AG20443 (cell line): Measurements from ENCODE around the gene ZNF606.
"Not testable (repeated sequence)": the region's sequence is repeated elsewhere in the genome, so short reads cannot be mapped to it uniquely, and the experiment has no call there.

Experiments
- DNase-seq: peaks from one replicate; pipeline ENCODE4 v3.0.0; 2012; ENCODE audit warnings: low spot score, mixed read lengths

ZNF606 gene

DNA sequence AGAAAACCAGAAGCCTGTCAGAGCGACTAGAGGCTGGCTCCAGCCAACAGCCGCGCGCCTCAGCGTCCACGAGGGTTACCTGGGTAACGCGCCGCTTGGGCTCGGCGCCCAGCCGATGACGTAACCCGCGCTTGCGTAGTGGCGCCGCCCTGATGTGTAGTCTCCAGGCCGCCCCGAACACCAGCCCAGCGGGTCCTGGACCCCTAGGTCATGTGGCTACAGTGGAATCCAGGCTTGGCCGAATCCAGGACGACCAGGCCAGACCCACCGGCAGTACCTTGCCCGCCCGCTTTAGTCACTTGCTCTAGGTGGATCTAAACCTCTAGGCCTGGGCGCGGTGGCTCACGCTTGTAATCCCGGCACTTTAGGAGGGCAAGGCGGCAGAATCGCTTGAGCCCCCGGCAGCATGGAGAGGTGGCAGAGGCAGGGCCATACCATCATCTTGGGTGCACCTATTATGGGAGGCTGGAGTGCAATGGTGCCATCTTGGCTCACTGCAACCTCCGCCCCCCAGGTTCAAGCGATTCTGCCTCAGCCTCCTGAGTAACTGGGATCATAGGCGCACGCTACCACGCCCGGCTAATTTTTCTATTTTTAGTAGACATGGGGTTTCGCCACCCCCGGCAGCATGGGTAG, 7.2 kb upstream of the ZNF606 start:
- DNase-seq = peak; percentile 89

- DNase-seq = no peak
These were observed 6.7 kb upstream of the ZNF606 start for GRCh38 chr19:58009301-58009665.

- DNase-seq = not testable (repeated sequence)
These were observed 6.3 kb upstream of the ZNF606 start for GRCh38 chr19:58008877-58009276.

GRCh38 chr19:58007285-58007684, 4.7 kb upstream of the ZNF606 start:
- DNase-seq = no peak

DNA sequence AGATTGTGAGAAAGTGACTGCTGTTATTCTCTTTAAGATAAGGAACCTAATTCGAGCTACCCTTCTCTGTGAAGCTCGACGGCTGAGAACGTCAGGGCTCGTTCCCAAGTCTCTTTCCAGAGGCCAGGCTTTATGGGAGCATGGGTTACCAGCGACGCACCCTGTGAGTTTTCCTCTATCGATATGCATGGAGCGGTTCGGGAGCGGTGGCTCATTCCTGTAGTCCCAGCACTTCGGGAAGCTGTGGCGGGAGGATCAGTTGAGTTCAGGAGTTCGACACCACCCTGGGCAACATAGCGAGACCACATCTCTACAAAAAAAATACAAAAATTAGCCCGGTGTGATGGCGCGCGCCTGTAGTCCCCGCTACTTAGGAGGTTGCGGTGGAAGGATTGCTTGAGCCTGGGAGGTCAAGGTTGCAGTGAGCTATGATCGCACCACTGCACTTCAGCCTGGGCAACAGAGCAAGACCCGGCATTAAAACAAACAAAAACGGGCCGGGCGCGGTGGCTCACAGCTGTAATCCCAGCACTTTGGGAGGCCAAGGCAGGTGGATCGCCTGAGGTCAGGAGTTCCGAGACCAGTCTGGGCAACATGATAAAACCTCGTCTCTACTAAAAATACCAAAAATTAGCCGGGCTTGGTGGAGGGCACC, 681 bp upstream of the ZNF606 start:
- no peak for DNase-seq

- no peak for DNase-seq
These were observed 688 bp downstream of the ZNF606 start for GRCh38 chr19:58001895-58002369.

DNA sequence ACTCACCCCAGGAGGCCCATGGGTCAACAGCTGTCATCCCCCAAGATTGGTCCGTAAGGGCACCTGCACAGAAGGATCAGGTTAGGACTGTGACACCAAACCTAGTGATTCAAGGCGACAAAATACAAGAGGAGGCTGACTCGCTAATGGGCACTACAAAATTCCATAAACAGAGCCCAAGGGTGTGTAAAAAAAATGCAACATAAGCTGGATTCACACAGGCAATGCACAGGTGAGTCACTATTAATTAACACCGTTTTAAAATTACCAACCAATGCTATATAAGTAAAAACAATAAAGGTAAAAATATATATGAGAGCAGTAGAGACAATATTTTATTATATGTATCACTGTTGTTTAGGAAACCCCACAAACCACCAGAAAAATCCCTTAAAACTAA, 1.9 kb downstream of the ZNF606 start:
- DNase-seq = no peak

DNA sequence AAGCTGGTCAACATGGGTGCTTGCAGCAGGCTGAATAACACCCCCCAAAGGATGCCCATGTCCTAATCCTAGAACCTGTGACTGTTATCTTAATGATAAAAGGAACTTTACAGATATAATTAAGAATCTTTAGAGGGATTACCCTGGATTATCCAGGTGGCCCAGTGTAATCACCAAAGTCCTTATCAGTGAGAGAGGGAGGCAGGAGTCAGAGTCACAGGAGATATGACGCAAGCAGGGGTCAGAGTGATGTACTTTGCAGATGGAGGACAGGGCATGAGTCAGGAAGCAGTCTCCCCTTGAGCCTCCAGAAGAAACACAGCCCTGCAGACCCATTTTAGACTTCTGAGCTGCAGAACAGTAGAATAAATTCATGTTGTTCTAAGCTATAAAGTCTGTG, 9.8 kb downstream of the ZNF606 start:
- DNase-seq = no peak

DNA sequence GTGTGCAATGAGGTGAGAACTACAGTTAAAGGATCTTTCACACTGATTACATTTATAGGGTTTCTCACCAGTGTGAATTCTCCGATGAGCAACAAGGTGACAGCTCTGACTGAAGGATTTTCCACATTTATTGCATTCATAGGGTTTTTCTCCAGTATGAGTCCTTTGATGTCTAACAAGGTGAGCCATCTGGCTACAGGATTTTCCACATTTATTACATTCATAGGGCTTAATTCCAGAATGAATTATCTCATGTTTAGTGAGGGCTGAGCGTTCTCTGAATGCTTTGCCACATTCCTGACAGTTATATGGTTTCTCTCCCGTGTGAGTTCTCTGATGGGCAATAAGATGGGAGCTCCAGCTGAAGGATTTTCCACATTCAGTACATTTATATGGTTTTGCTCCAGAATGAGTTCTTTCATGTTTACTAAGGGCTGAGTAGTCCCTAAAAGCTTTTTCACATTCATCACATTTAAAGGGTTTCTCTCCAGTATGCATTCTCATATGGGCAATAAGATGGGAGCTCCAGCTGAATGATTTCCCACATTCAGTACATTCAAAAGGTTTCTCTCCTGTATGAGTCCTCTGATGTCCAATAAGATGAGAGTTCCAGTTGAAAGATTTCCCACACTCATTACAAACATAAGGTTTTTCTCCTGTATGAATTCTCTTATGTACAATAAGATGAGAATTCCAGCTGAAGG, 23.9 kb downstream of the ZNF606 start:
- DNase-seq = no peak

DNA sequence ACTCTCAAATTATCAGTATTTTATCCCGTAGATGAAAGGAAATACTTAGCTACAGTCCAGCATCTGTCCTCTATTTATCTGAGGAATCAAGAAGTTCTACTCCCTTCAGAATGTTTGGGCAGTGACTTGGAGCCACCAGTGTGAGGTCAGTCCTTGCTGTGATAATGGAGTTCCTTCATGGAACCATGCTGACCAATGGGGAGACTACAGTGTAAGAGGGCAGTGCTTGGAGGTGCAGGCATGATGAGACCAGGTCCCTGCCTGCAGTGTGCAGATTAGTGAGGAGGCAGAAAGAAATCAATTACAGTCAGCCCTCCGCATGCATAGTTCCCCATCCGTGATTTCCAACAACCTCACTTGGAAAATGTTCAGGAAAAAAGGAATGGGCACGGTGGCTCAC, 28.2 kb downstream of the ZNF606 start, which contains the start of gene C19orf18:
TSS of gene C19orf18 (minus strand) at position 101 of the 400 bp plus-strand sequence. CDS start 102 bp downstream, outside the sequence.
- DNase-seq = no peak

DNA sequence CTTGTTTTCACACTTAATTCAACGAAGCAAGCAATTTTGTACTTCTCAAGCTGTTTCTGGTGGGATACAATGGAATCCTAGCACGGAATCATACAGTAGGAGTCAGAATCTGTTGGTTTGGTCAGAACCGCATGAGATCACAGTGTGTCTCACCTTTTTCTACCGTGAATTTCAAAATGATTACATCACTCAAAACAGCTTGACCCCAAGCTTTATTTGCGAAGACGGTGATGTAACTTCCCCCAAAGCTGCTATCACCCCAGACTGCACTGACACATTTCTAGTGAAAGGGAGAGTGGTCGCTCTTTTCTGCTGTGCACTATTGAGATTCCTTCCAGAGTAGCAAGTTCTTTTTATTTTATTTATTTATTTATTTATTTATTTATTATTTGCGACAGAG, 37.9 kb downstream of the ZNF606 start:
- no peak for DNase-seq

DNA sequence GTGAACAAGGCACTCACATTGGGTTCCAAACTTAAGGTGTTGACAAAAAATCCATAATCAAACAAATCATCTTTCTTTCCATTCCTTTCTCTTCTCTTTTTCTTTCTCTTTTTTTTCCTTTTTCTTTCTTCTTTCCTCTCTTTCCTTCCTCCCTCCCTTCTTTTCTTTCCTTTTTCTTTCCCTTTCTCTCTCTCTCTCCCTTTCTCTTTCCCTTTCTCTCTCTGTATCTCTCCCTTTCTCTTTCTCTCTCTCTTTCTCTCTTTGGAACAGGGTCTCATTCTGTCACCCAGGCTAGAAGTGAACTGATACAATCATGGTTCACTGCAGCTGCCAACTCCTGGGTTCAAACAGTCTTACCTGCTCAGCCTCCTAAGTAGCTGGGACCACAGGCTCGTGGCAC, 40.8 kb downstream of the ZNF606 start:
- DNase-seq = no peak

- no peak for DNase-seq
These were observed 47.6 kb downstream of the ZNF606 start for GRCh38 chr19:57954996-57955395.

DNA sequence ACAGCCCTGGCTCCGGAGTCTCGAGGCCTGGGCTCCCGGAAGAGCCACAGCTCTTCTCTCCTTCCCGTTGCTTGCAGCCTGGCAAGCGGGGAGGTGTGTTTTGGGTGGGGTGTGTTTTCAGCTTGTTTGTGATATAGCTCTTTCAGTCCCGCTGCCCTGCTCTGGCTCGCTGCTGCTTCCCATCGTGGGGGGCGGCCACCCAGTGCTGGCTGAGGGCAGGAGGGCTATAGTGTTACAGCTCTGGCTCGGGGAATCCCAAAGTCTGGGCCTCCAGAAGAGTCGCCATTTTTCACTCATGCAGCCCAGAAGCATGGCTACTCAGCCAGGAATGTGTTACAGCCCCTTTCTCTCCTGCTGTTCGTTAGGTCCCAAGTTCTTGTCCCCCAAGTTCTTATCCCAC, 52.9 kb downstream of the ZNF606 start:
- no peak for DNase-seq

GRCh38 chr19:57949296-57949695, 53.3 kb downstream of the ZNF606 start:
- no peak for DNase-seq

DNA sequence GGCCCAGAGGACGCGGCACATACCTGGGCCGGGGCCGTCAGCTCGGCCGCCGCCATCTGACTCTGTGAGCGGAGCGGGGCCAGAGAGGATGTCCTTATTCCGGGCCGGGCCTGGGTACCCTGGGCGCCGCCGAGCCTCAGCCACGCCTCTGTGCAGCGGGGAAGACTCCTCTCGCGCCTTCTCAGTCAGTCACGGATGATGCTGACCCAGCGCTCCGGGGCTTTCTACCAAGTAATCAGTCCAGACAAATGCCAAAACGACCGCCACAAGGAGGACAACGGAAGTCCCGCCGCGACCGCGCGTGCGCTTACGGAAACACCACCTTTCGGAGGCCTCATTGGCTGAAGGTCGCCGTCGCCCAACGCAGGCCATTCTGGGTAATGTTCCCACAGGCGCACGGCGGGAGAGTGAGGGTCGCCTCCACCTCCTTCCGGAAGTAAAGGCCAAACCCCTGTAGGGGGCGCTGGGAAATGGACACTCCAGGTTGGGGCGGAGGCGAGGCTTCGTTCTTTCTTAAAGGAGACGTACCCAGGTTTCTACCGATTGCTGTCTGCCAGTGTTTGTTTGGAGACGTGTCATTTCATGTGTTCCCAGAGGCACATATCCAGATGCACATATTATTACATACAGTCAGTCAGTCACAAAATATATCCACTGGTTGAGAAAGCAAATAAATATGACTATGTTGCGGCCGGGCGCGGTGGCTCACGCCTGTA, 55.0 kb downstream of the ZNF606 start, which contains the start of gene ZNF256:
TSS of gene ZNF256 (minus strand) at position 288 of the 716 bp plus-strand sequence. CDS start at position 56, 232 bp downstream.
- DNase-seq = peak; percentile 98

DNA sequence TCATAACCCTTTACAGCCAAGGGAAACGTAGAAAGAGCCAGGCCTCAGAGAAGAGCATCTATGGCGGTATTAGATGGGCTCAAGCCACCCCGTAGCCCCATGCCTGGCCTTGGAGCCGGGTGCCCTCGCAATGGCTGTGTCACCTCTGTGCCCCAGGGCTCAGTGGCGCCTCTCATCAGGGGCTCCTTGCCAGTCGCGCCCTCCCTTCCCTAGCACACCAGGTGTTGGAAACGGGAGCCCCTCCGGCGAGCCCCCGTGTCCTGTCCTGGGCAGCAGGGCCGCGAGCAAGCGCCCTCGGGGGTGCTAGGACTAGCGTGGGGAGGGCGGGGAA, 55.6 kb downstream of the ZNF606 start:
- DNase-seq = no peak

GRCh38 chr19:57946316-57946715, 56.3 kb downstream of the ZNF606 start:
- no peak for DNase-seq

- DNase-seq = no peak
These were observed 61.0 kb downstream of the ZNF606 start for GRCh38 chr19:57941593-57941992.

DNA sequence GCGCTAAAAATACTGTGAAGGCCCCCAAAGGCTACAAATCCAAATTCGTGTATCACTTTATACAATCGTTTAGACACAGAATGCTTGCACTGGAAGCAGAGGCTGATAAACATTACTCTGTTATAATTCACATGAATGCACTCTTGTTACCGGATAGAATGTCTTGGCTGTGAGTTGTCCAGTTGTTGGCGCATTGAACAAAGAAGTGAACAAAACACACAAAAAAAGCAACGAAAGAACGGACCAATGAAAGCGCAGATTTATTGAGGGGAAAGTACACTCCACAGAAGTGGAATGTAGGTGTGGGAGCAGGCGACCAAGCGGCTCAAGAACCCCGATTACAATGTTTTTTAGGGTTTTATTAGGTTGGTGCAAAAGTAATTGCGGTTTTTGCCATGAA, 66.9 kb downstream of the ZNF606 start:
- no peak for DNase-seq

- peak; percentile 78 for DNase-seq
These were observed 67.6 kb downstream of the ZNF606 start, which contains the start of gene ZNF418 for GRCh38 chr19:57934820-57935665. Gene ZNF418, minus strand, starts transcription at chr19:57935402. Its CDS starts 1,580 bp downstream, at chr19:57933822.
